Measurements from ENCODE around the gene RAB3GAP1.
"Not testable (repeated sequence)": the region's sequence is repeated elsewhere in the genome, so short reads cannot be mapped to it uniquely, and the experiment has no call there.

Gene RAB3GAP1

GRCh38 chr2:135056790-135057189 lies 4.7 kb downstream of the RAB3GAP1 start:
- DNase-seq, result peak; percentile 56

- no peak for DNase-seq
Observed at GRCh38 chr2:135059577-135059976, 7.5 kb downstream of the RAB3GAP1 start.

- no peak for DNase-seq
Observed at GRCh38 chr2:135063210-135063609, 11.1 kb downstream of the RAB3GAP1 start.

- no peak for DNase-seq
Observed at GRCh38 chr2:135064149-135064548, 12.1 kb downstream of the RAB3GAP1 start.

- peak; percentile 31 for DNase-seq
Observed at GRCh38 chr2:135066710-135067109, 14.6 kb downstream of the RAB3GAP1 start.

- no peak for DNase-seq
Observed at GRCh38 chr2:135072125-135072997, 20.3 kb downstream of the RAB3GAP1 start.

- DNase-seq, result no peak
Observed at GRCh38 chr2:135074216-135074615, 22.1 kb downstream of the RAB3GAP1 start.

- DNase-seq, result no peak
Observed at GRCh38 chr2:135076556-135076955, 24.5 kb downstream of the RAB3GAP1 start.

GRCh38 chr2:135078417-135078816 lies 26.3 kb downstream of the RAB3GAP1 start:
- no peak for DNase-seq

- no peak for DNase-seq
Observed at GRCh38 chr2:135086222-135086621, 34.1 kb downstream of the RAB3GAP1 start.

- not testable (repeated sequence) for DNase-seq
Observed at GRCh38 chr2:135089597-135089996, 37.5 kb downstream of the RAB3GAP1 start.

GRCh38 chr2:135091681-135092080 lies 39.6 kb downstream of the RAB3GAP1 start:
- no peak for DNase-seq

- DNase-seq, result no peak
Observed at GRCh38 chr2:135093193-135093592, 41.1 kb downstream of the RAB3GAP1 start.

- no peak for DNase-seq
Observed at GRCh38 chr2:135093670-135094330, 41.7 kb downstream of the RAB3GAP1 start.

GRCh38 chr2:135094508-135094907 lies 42.4 kb downstream of the RAB3GAP1 start:
- no peak for DNase-seq

GRCh38 chr2:135095591-135095990 lies 43.5 kb downstream of the RAB3GAP1 start:
- no peak for DNase-seq

GRCh38 chr2:135096665-135097446 lies 44.8 kb downstream of the RAB3GAP1 start:
- DNase-seq, result peak; percentile 8

- no peak for DNase-seq
Observed at GRCh38 chr2:135097532-135098231, 45.6 kb downstream of the RAB3GAP1 start.

- no peak for DNase-seq
Observed at GRCh38 chr2:135099802-135100483, 47.9 kb downstream of the RAB3GAP1 start.

GRCh38 chr2:135103843-135104242 lies 51.8 kb downstream of the RAB3GAP1 start:
- DNase-seq, result no peak

GRCh38 chr2:135105513-135106316 lies 53.6 kb downstream of the RAB3GAP1 start:
- not testable (repeated sequence) for DNase-seq
